HL-60/S4 treated with retinoic acid at 250 ng/mL for 4 days and 3 days (cell line): ENCODE data around the gene COPS3.

Experiments
- in situ Hi-C: fragments of 300-500 bp; cut with MboI; formaldehyde crosslinking; loops from 2 replicates; pipeline ENCODE4 v1.7.0; 2022; ENCODE audit warnings: low sequenced_read_pairs

The COPS3 gene

GRCh38 chr17:17280613-17281549 lies at the start of gene COPS3:
Gene COPS3, minus strand, starts transcription at chr17:17281246. Its CDS starts 60 bp downstream, at chr17:17281186.
- in situ Hi-C loops, result no loop called here

GRCh38 chr17:17328251-17328650 lies 47.2 kb upstream of the COPS3 start:
- in situ Hi-C loops, result no loop called here

GRCh38 chr17:17326275-17326875 lies 45.3 kb upstream of the COPS3 start:
- in situ Hi-C loops, result no loop called here

GRCh38 chr17:17325816-17326215 lies 44.8 kb upstream of the COPS3 start:
- in situ Hi-C loops, result no loop called here

- in situ Hi-C loops, result no loop called here
Measured at GRCh38 chr17:17325228-17325627, 44.2 kb upstream of the COPS3 start.

GRCh38 chr17:17324616-17325015 lies 43.6 kb upstream of the COPS3 start:
- in situ Hi-C loops, result no loop called here

GRCh38 chr17:17322516-17323510 lies 41.8 kb upstream of the COPS3 start:
- in situ Hi-C loops, result no loop called here

GRCh38 chr17:17321356-17322025 lies 40.4 kb upstream of the COPS3 start:
- in situ Hi-C loops, result no loop called here

GRCh38 chr17:17320911-17321220 lies 39.8 kb upstream of the COPS3 start:
- in situ Hi-C loops, result no loop called here

- in situ Hi-C loops, result no loop called here
Measured at GRCh38 chr17:17320188-17320910, 39.3 kb upstream of the COPS3 start.

- in situ Hi-C loops, result no loop called here
Measured at GRCh38 chr17:17315142-17315821, 34.2 kb upstream of the COPS3 start.

- in situ Hi-C loops, result no loop called here
Measured at GRCh38 chr17:17314501-17315071, 33.5 kb upstream of the COPS3 start.

- in situ Hi-C loops, result no loop called here
Measured at GRCh38 chr17:17313350-17313991, 32.4 kb upstream of the COPS3 start.

GRCh38 chr17:17309356-17309755 lies 28.3 kb upstream of the COPS3 start:
- in situ Hi-C loops, result no loop called here

GRCh38 chr17:17305281-17305801 lies 24.3 kb upstream of the COPS3 start:
- in situ Hi-C loops, result no loop called here

- in situ Hi-C loops, result no loop called here
Measured at GRCh38 chr17:17304521-17304985, 23.5 kb upstream of the COPS3 start.

- in situ Hi-C loops, result no loop called here
Measured at GRCh38 chr17:17303847-17304490, 22.9 kb upstream of the COPS3 start.
